GM18526 (cell line): ENCODE measurements around the gene FBXL14.

Experiments
- POLR2A ChIP-seq: IDR thresholded peaks from 3 replicates; pipeline ENCODE4 v1.6.1; 2011; ENCODE audit not compliant: insufficient read length; ENCODE audit errors: extremely low read depth

FBXL14 gene

GRCh38 chr12:1606021-1606622, 11.7 kb upstream of the FBXL14 start:
- TF ChIP-seq POLR2A = peak; percentile 32

GRCh38 chr12:1605129-1606020, 11.0 kb upstream of the FBXL14 start:
- TF ChIP-seq POLR2A = no peak

GRCh38 chr12:1604464-1604863, 10.1 kb upstream of the FBXL14 start:
- no peak for TF ChIP-seq POLR2A

- TF ChIP-seq POLR2A = no peak
Observed at GRCh38 chr12:1603269-1603993, 9.1 kb upstream of the FBXL14 start.

GRCh38 chr12:1598757-1599156, 4.4 kb upstream of the FBXL14 start:
- no peak for TF ChIP-seq POLR2A

- no peak for TF ChIP-seq POLR2A
Observed at GRCh38 chr12:1595690-1596347, 1.4 kb upstream of the FBXL14 start.

GRCh38 chr12:1595026-1595561, 713 bp upstream of the FBXL14 start:
- TF ChIP-seq POLR2A = no peak

- TF ChIP-seq POLR2A = no peak
Observed at GRCh38 chr12:1594006-1594260, 448 bp downstream of the FBXL14 start.

- TF ChIP-seq POLR2A = no peak
Observed at GRCh38 chr12:1593174-1594005, 991 bp downstream of the FBXL14 start.

GRCh38 chr12:1592444-1593173, 1.8 kb downstream of the FBXL14 start:
- TF ChIP-seq POLR2A = no peak

- no peak for TF ChIP-seq POLR2A
Observed at GRCh38 chr12:1591543-1591942, 2.8 kb downstream of the FBXL14 start.

- no peak for TF ChIP-seq POLR2A
Observed at GRCh38 chr12:1591034-1591433, 3.3 kb downstream of the FBXL14 start.

- no peak for TF ChIP-seq POLR2A
Observed at GRCh38 chr12:1590221-1590979, 4.0 kb downstream of the FBXL14 start.
